ENCODE data around the gene HMX1. TPM values are rescaled to one million over a fixed set of nuclear protein-coding genes. Genes with fewer than 3 reads are reported as not detected.

The HMX1 gene
- total RNA-seq, 4 donors from 2014 or later, result 2.6 TPM; not detected in 3

DNA sequence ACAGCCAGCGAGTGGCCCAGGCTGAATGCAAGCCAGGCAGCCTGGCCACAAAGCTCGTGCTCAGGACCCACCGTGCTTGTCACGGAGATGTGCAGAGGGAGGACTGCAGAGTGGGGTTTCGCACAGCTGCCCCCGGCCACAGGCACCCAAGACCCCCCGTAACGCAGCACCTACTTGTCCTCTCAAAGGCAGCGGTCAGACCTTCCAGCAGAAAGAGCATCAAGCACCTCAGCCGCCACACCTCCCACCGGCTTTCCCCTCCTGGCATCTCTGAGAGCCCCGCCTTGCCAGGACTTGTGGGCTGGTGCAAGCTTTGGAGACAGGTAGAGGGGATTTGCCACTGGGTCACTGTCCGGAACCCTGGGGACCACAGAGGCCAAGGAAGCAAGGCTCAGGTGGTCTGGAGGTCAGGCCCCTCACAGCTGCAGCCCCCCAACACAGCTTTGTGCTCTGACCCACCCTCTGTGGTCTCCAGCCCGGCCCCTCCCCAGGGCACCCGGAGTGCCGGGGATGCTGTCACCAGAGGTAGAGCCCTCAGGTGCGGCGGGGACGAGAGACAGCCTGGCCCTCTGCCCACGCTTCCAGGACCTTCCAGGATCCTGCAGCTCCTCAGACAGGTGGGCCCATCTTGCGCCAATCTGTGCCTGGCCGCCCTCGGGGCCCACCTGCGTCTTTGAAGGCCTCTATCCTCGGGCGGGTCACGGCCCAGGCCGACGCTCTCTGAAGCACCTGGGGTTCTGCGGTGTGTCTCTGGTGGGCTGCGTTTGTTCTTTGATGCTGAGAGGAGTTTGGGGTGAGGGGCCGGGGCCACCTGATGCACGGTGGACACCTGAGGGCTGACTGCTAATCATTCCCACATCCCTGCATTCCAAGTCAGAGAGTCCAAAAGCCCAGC is 34.4 kb upstream of the HMX1 start:
- Histone ChIP-seq H3K4me1 (no peaks in the 10 kb centered on the region), H3K27ac (no peak overlapping the region), H3K9me3 (no peaks in the 10 kb centered on the region), H3K4me3 (replicated peaks in 1 of 3) (no peak overlapping the region), H3K27me3 (no peaks in the 10 kb centered on the region), H3K36me3 (no peaks in the 10 kb centered on the region)
- 78 to 83% methylated on average over 25 to 27 of the region's 33 CpGs for WGBS, 2 donors
- intact Hi-C loops (cut with DNase I), result no loop called here
- DNase-seq, result no peak
- TF ChIP-seq POLR2A (IDR thresholded peaks at IDR 0.05) (no peak), CTCF (IDR thresholded peaks at IDR 0.05) (no peak)

DNA sequence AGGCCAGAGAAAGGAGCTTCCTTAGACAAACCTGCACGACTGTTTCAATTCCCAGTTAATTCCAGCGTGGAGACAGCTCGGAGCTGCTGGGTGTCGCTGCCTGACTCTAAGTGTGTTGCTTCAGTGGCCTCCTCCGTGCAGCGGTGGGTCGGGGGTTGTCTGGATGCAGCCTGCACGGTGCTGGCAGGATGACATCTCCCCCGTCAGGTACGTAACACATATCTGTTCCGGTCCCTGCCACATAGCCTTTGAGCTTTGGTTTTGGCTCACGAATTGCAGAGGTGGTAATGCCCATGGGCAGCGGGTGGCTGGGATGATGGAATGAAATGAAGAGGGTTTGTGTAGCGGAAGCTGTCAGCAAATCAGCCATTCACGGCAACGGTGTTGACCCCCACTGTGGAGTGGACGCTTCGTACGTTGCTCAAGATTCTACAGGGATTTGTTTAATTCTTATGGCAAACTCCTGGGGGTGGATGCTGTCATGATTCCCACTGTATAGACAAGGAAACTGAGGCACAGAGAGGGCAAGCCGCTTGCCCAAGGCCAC is 33.7 kb upstream of the HMX1 start:
- Histone ChIP-seq H3K4me1 (no peaks in the 10 kb centered on the region), H3K4me3 (replicated peaks in 1 of 3) (no peak overlapping the region), H3K27me3 (no peaks in the 10 kb centered on the region), H3K36me3 (no peaks in the 10 kb centered on the region), H3K27ac (no peak overlapping the region), H3K9me3 (no peaks in the 10 kb centered on the region)
- TF ChIP-seq POLR2A (IDR thresholded peaks at IDR 0.05) (no peak), CTCF (IDR thresholded peaks at IDR 0.05) (no peak)
- no peak for DNase-seq
- intact Hi-C loops (cut with DNase I), result no loop called here
- WGBS, 2 donors, result 68 to 71% methylated on average over 18 to 20 of the region's 20 CpGs

DNA sequence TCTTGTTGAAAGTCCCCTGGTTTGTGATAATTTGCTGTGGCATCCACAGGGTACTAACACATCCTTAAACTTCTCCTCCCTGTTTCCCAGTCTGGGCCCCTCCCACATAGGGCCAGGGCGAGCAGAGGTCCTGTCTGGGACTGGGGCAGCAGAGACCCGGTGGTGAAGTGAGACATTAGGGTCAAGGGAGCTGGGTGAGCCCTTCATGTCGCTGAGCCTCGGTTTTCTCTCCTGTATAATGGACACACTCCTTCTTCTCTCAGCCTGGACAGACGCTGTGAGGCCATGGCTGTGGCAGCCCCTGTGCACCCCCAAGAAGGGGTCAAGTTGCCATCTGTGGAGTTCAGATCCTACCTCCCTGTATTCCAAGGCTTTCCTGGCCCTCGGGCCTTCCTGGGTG is 33.0 kb upstream of the HMX1 start:
- H3K9me3 ChIP-seq, result no peaks in the 10 kb centered on the region

DNA sequence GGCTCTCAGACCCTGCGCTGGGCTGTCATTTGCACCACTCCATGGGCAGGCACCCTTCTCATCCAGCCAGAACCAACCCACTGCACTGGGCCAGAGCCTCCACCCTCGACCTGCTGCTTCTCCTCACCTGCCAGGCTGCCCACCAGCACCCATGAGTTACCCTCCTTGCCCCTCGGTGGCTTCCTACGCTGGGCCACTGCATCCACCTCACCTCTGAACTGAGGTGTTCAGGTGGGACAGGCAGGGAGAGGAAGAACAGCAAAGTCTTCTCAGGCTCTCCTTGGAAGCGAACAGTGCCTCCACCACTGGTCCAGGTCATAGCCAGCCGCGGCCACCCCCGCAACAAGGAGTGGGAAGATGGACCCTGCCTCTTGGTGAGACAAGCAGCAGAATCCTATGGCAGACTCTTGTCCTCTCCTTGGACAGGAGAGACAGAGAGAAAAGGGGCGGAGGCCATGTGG is 32.4 kb upstream of the HMX1 start:
- Histone ChIP-seq H3K36me3 (no peaks in the 10 kb centered on the region), H3K27me3 (no peaks in the 10 kb centered on the region), H3K9me3 (no peaks in the 10 kb centered on the region), H3K27ac (no peak overlapping the region), H3K4me3 (replicated peaks in 1 of 3) (no peak overlapping the region), H3K4me1 (no peaks in the 10 kb centered on the region)
- intact Hi-C loops (cut with DNase I), result no loop called here
- no peak for DNase-seq
- WGBS, 2 donors, result 85 to 92% methylated on average over 9 of the region's 9 CpGs
- no peak for TF ChIP-seq POLR2A (IDR thresholded peaks at IDR 0.05)
- no peak for TF ChIP-seq CTCF (IDR thresholded peaks at IDR 0.05)

More for the DNA sequence above, 33.0 kb upstream of the HMX1 start:
- Histone ChIP-seq H3K4me3 (replicated peaks in 1 of 3) (no peak overlapping the region), H3K27me3 (no peaks in the 10 kb centered on the region), H3K27ac (no peak overlapping the region), H3K4me1 (no peaks in the 10 kb centered on the region), H3K36me3 (no peaks in the 10 kb centered on the region)
- TF ChIP-seq CTCF (IDR thresholded peaks at IDR 0.05) (no peak), POLR2A (IDR thresholded peaks at IDR 0.05) (no peak)
- intact Hi-C loops (cut with DNase I), result no loop called here
- no peak for DNase-seq
- 73 to 78% methylated on average over 6 of the region's 6 CpGs for WGBS, 2 donors

GRCh38 chr4:8901335-8901734 is 29.7 kb upstream of the HMX1 start:
- no peaks in the 10 kb centered on the region for H3K36me3 ChIP-seq
- no peak overlapping the region for H3K4me3 ChIP-seq (replicated peaks in 1 of 3)
- WGBS, 2 donors, result 92 to 93% methylated on average over 6 of the region's 6 CpGs
- H3K4me1 ChIP-seq, result no peaks in the 10 kb centered on the region
- H3K27ac ChIP-seq, result no peak overlapping the region
- no peaks in the 10 kb centered on the region for H3K27me3 ChIP-seq
- no peak for DNase-seq
- TF ChIP-seq POLR2A (IDR thresholded peaks at IDR 0.05) (no peak), CTCF (IDR thresholded peaks at IDR 0.05) (no peak)
- intact Hi-C loops (cut with DNase I), result no loop called here
- H3K9me3 ChIP-seq, result no peaks in the 10 kb centered on the region

All from thyroid gland (tissue), 4 donors.